Activated CD4-positive, alpha-beta T cell treated with anti-CD3 and anti-CD28 coated beads for 48 hours (primary cell): Measurements from ENCODE around the gene ALDOA.

Source experiments
- DNase-seq: peaks from one replicate; pipeline ENCODE4 v3.0.0-alpha.2; 2020

ALDOA gene

DNA sequence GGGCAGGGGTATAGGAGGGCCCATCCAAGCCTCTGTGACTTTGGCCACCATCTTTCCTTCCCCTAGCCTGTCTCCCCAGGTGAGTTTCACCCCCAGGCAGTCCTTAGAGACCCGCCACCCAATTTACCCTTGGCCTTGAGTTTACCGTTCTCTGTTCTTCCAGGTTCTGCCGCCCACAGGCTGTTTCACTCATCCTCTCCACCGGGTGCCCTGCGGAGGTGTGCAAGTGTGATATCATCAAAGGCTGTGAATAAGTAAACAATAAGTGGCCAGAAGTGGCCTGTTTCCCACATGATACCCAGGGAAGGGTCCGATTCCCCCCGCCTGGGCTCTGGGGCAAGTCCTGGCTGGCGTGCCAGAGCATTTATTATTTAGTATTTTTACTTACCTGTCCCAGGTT is 19.4 kb upstream of the ALDOA start:
- DNase-seq: no peak

DNA sequence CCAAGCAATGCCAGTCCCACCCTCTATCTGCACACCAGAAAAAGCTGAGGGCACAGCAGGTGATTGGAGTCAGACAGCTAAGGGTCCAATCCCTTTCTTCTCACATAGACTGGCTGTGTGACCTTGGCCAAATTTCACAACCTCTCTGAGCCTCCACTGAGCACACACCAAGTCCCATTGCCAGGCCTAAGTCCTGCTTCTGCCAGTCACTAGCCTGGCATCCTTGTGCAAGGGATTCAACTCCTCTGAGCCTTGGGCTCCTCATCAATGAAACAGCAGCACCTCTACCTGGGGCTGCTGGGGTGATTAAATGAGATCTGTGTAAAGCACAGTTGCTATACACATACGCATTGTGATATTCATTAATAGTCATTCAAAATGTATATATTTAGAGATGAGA is 19.0 kb upstream of the ALDOA start:
- no peak for DNase-seq

DNA sequence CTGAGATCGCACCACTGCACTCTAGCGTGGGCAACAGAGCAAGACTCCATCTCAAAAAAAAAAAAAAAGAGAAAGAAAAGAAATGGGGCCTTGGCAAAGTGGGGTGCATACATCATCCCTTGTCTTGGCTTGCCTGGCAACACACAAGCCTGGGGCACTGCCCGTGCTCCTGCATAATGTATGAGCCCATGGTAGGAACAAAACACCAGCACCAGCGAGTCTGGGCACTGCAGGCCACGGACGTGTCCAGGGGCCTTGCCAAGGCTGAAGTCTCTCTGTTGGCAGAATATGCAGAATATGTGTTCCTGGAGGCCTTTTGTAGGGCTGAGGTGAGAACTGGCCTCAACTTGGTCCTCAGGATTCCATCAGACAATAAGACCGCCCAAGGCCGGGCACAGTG is 15.7 kb upstream of the ALDOA start:
- no peak for DNase-seq

DNA sequence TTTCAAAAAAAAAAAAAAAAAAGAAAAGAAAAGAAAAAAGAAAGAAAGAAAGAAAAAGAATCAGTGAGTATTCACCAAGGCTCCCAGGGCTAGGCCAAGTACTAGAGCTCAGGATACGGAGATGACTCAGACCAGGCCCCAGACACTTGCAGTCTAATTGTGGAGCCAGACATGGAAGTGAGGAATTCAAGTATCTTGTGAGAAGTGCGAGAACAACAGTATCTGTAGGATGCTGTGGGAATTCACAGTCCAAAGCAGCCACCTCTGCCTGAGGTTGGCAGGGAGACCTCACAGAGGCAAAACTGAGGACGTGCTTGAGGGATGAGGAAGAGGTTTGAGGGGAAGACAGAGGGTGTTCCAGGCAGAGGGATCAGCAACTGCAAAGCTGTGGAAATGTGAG is 14.0 kb upstream of the ALDOA start:
- no peak for DNase-seq

DNA sequence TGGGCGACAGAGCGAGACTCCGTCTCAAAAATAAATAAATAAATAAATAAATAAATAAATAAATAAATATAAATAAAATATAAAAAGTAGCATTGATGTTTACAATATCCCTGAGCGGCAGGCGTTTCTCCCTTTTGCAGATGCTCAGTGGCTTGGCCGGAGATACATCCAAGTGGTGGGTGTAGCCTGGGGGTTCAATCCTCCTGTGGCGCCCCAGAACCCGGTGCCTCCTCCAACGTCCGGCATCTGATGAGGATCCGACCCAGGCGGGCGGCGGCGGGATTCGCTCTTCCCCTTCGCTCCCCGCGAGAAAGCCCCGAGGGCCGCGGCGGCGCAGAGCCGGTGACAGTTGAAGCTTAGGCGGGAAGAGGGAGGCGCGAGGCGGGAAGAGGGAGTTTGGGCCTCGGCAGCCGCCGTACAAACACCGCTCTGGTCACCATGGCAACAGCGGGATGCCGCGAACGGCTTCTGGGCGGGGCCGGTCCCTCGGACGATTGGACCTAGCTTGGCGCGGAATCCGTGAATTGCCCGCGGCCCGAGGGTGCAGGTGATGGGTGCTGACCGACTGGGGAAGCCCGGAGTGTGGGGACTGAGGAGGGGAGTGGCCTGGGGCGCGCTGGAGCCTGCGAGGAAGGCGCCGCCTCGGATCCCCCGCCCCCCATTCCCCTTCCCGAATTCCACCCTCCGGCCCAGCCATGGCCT is 12.7 kb upstream of the ALDOA start:
- peak; percentile 96 for DNase-seq

DNA sequence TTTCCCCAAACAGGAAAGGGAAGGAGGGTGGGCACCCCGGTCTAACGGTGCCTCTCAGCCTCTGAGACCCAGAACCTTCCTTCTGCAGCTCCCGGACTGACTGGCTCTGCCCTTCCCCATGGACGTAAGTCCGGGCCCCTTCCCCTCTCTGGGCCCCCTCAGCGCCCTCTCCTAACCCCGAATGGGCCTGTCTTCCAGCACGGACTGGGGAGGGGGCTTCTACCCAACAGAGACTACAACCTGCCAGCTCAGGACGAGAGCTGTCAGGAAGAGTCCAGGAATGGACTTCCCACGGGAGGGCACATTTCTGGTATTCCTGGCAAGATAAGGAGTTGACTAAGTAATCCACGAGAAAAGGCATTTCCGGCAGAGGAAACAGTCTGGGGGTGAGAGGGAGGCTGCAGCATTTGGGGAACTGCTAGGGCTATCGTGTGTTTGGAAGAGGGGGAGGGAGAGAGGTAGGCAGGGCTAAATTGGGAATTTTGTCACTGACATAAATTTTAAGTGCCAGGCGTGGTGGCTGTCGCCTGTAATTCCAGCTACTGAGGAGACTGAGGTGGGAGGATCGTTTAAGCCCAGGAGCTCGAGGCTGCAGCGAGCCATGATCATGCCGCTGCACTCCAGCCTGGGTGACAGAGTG is 12.1 kb upstream of the ALDOA start:
- no peak for DNase-seq

DNA sequence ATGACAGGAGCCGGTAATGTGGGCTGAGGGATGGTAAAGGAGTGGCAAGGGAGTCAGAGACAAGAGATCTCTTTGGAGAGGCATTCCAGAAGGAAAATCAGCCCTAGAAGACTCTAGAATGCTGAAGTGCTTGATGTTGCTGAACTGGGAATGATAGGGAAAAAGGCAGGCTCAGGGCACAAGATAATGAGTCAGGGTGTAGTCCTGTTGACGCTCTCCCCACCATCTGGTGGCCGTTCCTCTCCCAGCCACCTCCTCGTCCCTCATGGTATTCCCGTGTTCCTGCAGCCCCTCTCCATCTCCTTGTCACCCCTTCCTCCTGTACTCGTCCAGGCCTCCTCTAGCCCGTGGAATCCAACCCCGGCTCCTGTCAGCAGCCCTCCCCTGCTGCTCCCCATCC is 11.1 kb upstream of the ALDOA start:
- DNase-seq: no peak

DNA sequence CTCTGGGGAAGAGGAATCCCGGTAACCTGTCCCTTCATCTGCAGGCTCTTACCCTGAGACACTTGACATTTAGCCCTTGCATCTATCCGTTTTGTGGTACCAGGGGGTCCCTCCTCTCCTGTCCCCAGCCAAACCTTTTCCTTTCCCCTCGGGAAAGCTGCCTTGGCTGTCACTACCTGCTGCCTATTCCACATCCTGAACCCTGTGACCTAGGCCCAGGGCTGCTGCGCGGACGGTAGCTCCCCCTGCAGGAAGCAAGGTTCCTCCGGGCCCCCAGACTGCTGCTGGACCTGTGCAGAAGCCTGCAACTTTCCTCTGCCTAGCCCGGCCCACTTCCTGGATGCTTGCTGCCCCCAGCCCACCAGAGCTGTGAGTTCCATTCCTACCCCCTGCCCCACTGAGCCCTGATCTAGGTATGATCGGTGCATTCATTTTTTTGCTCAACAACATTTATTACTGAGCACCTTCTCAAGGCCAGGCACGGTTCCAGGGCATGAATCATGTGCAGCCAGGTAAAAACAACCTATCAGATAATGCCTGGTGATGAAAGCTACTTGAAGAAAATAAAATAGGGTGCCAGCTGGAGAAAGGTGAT is 10.5 kb upstream of the ALDOA start:
- DNase-seq: peak; percentile 73

DNA sequence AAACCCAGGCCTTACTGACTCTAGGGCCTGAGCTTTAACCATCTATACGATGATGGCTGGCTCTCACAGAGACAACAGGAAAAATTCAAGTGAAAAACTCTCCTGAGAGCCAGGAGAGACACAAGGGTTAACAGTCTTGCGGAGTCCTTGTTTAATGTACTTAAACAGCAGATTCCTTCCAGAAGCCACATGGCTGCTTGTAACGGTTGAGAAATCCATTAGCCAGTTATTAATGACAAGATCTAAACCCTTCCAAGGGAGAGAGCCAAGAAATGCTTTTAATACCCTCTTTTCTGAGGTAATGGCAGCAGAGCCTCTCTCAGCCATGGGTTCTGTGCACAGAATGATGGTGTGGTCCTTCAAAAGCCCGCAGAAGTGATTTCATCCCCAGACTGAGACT is 5.2 kb upstream of the ALDOA start:
- no peak for DNase-seq

DNA sequence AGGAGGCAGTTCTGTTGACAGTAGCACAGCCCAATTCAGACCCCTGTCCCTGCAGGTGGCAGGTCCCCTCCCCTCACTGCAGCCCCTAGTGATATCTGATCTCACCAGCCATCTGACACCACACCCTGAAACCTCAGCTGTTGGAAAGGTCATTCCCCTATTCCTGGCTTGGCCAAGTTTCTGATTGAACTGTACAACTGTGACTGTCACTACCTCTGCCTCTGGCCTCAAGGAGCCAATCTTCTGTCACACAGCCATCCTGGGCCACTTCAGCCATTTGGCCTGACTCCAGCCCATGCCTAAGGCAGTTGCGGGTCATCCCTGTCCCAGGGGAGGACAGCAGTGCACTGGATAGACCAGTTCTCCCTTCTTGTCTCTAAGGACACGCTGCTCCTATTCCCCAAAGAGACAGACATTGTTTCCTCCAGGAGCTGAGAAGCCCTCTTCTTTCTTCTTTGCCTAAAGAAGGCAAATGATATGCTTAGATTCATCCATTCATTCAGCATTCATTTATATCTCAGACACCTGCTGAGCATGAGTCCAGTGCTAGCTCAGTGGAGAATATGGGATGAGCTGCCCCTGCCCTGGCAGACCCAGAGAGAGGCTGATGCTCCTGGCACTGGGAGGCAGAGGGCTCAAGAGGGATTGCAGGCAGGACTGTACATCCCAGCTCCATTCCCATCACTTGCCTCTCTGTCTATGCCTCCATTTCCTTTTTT is 4.6 kb upstream of the ALDOA start:
- no peak for DNase-seq

DNA sequence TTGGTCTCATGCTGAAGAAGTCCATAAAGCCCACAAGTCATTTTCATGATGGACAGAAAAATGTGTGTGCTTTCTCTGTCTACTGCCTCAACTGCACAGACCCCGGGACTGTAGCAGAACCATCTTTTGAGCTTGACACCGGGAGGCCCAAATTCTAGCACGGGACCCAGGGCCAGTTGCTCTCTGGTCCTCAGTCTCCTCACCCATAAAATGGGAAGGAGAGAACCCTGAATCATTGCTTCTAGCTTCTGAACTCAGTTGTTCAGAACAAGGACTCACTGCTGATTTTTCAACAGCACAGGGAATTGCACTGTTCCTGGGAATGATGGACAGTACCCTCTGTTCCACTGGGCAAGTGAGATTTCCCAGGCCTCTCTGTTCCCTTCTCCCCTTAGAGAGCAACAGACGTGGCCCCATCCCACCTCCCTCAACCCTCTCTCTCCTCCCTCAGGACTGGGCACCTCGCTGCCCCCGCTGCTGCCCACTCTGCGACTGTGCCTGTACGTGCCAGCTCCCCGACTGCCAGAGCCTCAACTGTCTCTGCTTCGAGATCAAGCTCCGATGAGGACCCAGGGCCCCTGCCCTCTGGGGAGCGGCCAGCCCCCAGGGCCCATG is 2.2 kb upstream of the ALDOA start:
- DNase-seq: no peak

DNA sequence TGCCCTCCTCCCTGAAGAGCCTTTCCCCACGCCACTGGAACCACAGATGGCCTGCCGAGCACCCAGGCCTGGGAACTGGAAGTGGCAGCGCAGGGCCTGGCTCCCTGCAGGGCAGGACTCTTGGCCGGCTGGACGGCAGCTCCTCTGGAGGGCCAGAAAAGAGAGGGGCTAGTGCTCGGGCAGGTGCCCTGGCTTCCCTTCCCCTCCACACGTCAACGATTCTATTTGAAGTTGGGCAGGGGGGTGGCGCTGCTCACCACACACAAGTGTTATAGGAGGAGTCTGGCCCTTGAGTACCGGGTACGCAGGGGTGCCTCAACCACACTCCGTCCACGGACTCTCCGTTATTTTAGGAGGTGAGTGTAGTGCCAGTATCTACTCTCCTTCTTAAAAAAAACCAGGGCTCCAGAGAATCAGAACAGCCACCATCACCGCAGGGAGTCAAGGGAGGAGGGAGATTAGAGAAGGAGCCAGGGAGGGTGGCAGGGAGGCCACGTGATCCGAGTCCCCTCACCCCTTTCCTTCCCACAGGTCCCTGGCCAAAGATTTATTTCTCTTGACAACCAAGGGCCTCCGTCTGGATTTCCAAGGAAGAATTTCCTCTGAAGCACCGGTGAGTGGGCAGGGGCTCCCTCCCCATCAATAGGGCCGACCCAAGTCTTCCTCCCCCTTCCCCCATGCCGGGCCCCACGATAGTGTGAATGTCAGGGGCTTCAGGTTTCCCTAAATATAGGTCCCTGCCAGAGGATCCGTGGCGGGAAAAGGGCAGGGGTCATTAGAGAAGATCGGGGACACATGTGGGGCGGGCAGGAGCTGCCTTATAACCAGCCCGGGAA is 1.4 kb upstream of the ALDOA start:
- peak; percentile 81 for DNase-seq

DNA sequence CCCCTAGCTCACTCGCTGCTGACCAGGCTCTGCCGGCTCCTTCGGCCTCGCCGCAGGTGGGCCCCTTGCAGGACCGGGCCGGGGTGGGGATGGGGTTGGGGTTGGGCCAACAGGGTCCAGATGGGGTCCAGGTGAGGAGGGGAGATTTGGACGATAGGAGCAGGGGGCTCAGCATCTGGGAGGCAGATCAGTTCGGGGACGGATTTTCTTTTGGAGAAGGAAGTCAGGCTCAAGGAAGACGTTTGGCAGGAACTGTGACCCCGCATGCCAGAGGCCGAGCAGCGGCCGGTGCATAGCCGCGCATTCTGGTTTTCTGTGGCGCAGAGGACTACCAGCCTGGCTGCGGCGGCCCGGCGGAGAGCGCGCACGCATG is 845 bp upstream of the ALDOA start:
- DNase-seq: no peak

DNA sequence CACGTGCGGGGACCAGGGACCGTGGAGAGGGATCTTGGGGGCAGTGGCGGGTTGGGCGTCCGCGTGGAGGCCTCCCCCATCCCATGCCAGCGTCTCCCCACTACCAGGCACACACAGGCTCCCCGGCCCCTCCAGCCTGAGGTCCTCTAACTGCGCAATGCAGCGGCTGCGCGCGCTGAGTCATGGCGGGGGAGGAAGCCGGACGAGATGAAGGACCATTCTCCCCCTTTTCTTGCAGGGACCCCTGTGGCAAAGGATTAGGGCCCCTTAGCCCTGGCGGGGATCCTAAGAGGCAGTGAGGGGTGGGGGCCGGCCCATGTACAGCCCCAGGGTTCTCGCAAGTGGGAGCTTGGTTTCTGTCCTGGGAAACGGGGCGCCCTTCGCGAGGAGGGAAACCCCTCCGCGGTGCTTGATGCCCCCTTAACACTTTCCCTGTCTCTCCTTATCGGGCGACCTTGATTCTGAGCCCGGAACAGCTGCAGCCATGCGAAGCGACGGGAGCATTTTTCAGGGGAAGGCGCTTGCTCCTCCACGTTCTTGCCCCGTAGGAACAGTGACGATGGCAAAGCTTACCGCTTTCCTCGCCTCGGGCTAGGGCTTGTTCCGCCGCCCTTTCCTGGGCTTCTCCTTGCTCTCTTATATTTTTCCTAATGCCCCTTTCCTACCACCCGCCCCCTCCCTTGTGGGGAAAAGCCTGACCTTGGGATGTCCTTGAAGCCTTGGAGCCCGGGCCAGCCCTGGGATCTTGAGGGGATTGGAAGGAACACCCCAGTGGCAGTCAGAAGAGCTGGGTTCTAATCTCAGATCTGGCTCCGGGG is 592 bp downstream of the ALDOA start:
- DNase-seq: peak; percentile 61

DNA sequence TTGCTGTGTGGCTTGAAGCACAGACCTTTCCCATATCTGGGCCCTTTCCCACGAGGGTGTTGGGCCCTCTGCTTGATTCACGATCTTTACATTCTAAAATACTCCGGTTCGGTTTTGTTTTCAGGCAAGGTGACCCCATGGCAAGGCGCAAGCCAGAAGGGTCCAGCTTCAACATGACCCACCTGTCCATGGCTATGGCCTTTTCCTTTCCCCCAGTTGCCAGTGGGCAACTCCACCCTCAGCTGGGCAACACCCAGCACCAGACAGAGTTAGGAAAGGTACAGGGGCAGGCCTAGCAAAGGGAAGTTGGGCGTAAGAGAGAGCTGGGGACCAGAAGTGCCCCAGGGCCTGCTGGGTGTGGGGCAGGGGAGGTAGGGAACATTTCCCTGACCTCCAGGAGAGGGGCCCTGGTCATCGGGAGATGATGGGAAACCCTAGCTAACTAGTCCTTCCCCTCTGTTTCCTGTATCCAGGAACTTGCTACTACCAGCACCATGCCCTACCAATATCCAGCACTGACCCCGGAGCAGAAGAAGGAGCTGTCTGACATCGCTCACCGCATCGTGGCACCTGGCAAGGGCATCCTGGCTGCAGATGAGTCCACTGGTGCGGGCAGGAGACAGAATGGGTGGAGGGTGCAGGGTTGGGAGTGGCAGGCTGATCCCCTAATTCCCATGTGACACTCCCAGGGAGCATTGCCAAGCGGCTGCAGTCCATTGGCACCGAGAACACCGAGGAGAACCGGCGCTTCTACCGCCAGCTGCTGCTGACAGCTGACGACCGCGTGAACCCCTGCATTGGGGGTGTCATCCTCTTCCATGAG is 1.4 kb downstream of the ALDOA start:
- DNase-seq: no peak

DNA sequence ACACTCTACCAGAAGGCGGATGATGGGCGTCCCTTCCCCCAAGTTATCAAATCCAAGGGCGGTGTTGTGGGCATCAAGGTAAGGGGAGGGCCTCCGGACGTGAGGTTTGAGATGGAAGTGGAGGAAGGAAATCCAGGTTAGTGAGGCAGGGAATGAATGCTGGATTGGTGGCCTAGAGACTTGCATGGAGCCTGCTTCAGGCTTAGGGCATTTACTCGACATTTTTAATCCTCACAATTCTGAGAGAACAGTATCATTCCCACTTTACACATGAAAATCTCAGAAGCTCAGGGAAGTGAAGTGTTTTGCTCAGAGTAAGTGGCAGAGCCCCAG is 2.0 kb downstream of the ALDOA start:
- DNase-seq: no peak

DNA sequence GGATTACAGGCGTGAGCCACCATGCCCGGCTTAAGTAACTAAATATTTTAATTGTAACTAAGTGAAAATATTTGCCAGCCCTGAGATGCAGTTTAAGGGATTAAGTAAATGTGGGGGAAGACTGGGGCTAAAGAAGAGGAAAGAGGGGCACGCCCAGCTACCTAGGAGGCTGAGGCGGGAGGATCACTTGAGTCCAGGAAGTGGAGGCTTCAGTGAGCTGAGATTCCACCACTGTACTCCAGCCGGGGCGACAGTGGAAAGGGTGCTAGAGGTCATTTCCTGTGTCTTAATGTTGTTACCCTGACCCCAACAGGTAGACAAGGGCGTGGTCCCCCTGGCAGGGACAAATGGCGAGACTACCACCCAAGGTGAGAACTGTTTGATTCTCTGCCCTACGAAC is 2.8 kb downstream of the ALDOA start:
- DNase-seq: no peak

DNA sequence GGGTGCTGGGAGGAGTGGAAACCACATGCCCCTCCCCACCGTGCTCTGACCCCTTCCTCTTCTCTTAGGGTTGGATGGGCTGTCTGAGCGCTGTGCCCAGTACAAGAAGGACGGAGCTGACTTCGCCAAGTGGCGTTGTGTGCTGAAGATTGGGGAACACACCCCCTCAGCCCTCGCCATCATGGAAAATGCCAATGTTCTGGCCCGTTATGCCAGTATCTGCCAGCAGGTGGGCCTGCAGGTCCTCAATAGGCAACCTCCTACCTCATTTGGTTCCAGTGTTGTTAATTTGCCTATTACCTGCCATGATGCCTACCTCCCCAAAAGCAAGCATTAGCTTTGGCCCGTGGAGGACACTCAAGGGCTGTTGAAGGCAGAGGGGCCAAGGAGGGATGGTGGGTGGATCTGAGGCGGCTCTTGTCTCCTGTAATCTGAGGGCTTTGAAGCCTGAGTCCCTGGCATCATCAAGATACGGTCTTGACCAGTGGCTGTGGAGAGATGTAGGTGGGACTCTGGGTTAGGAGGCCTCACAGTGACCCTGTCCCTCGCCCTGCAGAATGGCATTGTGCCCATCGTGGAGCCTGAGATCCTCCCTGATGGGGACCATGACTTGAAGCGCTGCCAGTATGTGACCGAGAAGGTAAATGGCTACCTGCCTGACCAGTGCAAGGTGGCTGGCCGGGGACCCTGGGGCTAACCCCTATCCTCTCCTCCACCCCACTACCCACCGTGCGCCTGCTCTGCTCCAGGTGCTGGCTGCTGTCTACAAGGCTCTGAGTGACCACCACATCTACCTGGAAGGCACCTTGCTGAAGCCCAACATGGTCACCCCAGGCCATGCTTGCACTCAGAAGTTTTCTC is 3.4 kb downstream of the ALDOA start:
- DNase-seq: peak; percentile 77

DNA sequence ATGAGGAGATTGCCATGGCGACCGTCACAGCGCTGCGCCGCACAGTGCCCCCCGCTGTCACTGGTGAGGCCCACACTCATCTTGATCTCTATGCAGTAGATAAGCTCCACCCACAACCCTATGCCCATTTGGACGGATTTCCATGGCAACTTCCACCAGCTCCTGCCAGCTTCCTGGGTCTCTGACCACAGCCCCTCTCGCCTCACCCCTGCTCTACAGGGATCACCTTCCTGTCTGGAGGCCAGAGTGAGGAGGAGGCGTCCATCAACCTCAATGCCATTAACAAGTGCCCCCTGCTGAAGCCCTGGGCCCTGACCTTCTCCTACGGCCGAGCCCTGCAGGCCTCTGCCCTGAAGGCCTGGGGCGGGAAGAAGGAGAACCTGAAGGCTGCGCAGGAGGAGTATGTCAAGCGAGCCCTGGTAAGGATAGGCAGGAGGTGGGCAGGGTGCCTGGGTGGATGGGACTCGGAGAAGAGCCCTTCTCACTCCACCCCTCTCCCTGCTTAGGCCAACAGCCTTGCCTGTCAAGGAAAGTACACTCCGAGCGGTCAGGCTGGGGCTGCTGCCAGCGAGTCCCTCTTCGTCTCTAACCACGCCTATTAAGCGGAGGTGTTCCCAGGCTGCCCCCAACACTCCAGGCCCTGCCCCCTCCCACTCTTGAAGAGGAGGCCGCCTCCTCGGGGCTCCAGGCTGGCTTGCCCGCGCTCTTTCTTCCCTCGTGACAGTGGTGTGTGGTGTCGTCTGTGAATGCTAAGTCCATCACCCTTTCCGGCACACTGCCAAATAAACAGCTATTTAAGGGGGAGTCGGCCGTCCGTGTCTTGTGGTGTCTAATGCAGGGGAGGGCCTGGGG is 4.3 kb downstream of the ALDOA start:
- DNase-seq: no peak
